Smooth muscle cell of the umbilical artery (primary cell): ENCODE measurements around the gene CLEC3A. TPM values are rescaled to one million over a fixed set of nuclear protein-coding genes. Genes with fewer than 3 reads are reported as not detected.

Source experiments
- total RNA-seq: library from RNA; depleted of rRNA; stranded (reverse); fragments of >200 nt; gene quantifications from 2 replicates; pipeline ENCODE4 v1.2.3, GENCODE V29; 2014

CLEC3A gene
- total RNA-seq, result 0.05 TPM in 1 of 2 replicates, not detected in the other

GRCh38 chr16:78022347-78023060, at the start of gene CLEC3A:
CLEC3A (plus strand) TSS chr16:78022548; CDS start chr16:78022627, 79 bp downstream.

Other genes with a start within 250 kb of the CLEC3A start
- gene VAT1L, start 234.0 kb upstream of the CLEC3A start, total RNA-seq, result 43.1 and 43.9 TPM in 2 replicates
- 9.1 and 13.7 TPM in 2 replicates for gene WWOX, start 77.1 kb downstream of the CLEC3A start, total RNA-seq